GM12878 (cell line): ENCODE data around the gene LBHD1. TPM values are rescaled to one million over a fixed set of nuclear protein-coding genes. Genes with fewer than 3 reads are reported as not detected.

Experiments used
- ATAC-seq: fragments of 200-7000 bp; cut with Tn5 transposase; 3 replicates; pipeline ENCODE4 v1.9.1; 2020; ENCODE audit warnings: mild to moderate bottlenecking, moderate library complexity
- BruUV-seq: library from RNA; stranded (reverse); fragments of 400-500 nt; replicated peaks from 2 replicates; lab custom pipeline; 2021; lab: Mats Ljungman, UMichigan
- CTCF ChIA-PET: fragments of 300-600 bp; sonication (Branson Sonifier 250); formaldehyde crosslinking; extraction: SDS; loops from one replicate; lab custom pipeline; 2021; ENCODE audit warnings: inconsistent platforms; lab: Yijun Ruan, JAX
- POLR2A ChIA-PET: fragments of 350-600 bp; formaldehyde crosslinking; extraction: SDS; loops from one replicate; lab custom pipeline; 2021; ENCODE audit warnings: inconsistent platforms; lab: Charles Lee
- RAD21 ChIA-PET: fragments of 300-600 bp; sonication (Branson Sonifier 250); formaldehyde crosslinking; loops from one replicate; lab custom pipeline; 2023; ENCODE audit warnings: antibody characterized with exemption; ENCODE audit not compliant: unreplicated experiment; lab: Charles Lee
- SMC1A ChIA-PET: fragments of 300-600 bp; sonication (Branson Sonifier 250); formaldehyde crosslinking; loops from one replicate; lab custom pipeline; 2023; ENCODE audit not compliant: unreplicated experiment, uncharacterized antibody; lab: Charles Lee
- DNase-seq: peaks from one replicate; pipeline ENCODE4 v3.0.0-alpha.2; 2011; ENCODE audit warnings: low read depth, low spot score
- FAIRE-seq: peaks from 3 replicates; lab custom pipeline; 2011; peaks lifted over from hg19 to GRCh38; lab: Jason Lieb, UNC
- H2AFZ ChIP-seq: 2 replicates; pipeline ENCODE4 v1.6.0; 2011; ENCODE audit warnings: low read depth, low read length, control low read depth; ENCODE audit not compliant: control insufficient read depth
- H3K27ac ChIP-seq: 2 replicates; pipeline ENCODE4 v1.5.1; 2011; ENCODE audit warnings: control low read depth; ENCODE audit not compliant: control insufficient read depth, insufficient read depth
- H3K27me3 ChIP-seq, 2 experiments: replicated peaks in 1 of 2; 2 replicates each; pipeline versions ENCODE4 v1.6.0 to v1.6.1; 2011; ENCODE audit warnings: low read length in 1 of 2; ENCODE audit not compliant: control insufficient read depth in 2 of 2, insufficient read depth in 2 of 2
- H3K36me3 ChIP-seq, 2 experiments: 2 replicates each; pipeline ENCODE4 v1.5.1; 2011; ENCODE audit warnings: low read length in 1 of 2; ENCODE audit not compliant: control insufficient read depth in 2 of 2, insufficient read depth in 2 of 2
- H3K4me1 ChIP-seq: 2 replicates; pipeline ENCODE4 v1.6.1; 2011; ENCODE audit warnings: mild to moderate bottlenecking, low read length, moderate library complexity, mixed read lengths; ENCODE audit not compliant: control insufficient read depth, insufficient read depth
- H3K4me2 ChIP-seq: 2 replicates; pipeline ENCODE4 v1.6.0; 2011; ENCODE audit warnings: control low read depth; ENCODE audit not compliant: control insufficient read depth, insufficient read depth
- H3K4me3 ChIP-seq: fragments of 200-600 bp; sonication (generic); 2 replicates; pipeline ENCODE4 v1.5.1; 2016
- H3K79me2 ChIP-seq: 2 replicates; pipeline ENCODE4 v1.6.0; 2011; ENCODE audit warnings: low read length; ENCODE audit not compliant: control insufficient read depth, insufficient read depth
- H3K9ac ChIP-seq: 2 replicates; pipeline ENCODE4 v1.8.0; 2011; ENCODE audit warnings: low read length, control low read depth, mixed read lengths; ENCODE audit not compliant: control insufficient read depth, insufficient read depth
- H3K9me3 ChIP-seq: replicated peaks from 3 replicates; pipeline ENCODE4 v1.5.1; 2011; ENCODE audit warnings: mild to moderate bottlenecking, low read length; ENCODE audit not compliant: control insufficient read depth, insufficient read depth
- H4K20me1 ChIP-seq: 2 replicates; pipeline ENCODE4 v1.6.0; 2011; ENCODE audit not compliant: control insufficient read depth, insufficient read depth
- CBFB ChIP-seq: IDR thresholded peaks from 2 replicates; pipeline ENCODE4 v1.6.1; 2016; ENCODE audit warnings: antibody characterized with exemption, low read depth
- CBX3 ChIP-seq: fragments of 200-600 bp; sonication (generic); IDR thresholded peaks from 2 replicates; pipeline ENCODE4 v1.6.1; 2016; ENCODE audit warnings: low read depth, borderline replicate concordance
- MEF2B ChIP-seq: fragments of 450-650 bp; IDR thresholded peaks from 2 replicates; pipeline ENCODE4 v1.6.1; 2018; ENCODE audit warnings: mild to moderate bottlenecking, moderate library complexity; ENCODE audit not compliant: partially characterized antibody, poor library complexity, severe bottlenecking
- NBN ChIP-seq: fragments of 450-650 bp; IDR thresholded peaks from 2 replicates; pipeline ENCODE4 v1.6.1; 2016
- NFYB ChIP-seq: IDR thresholded peaks from 2 replicates; pipeline ENCODE4 v1.6.1; 2011; ENCODE audit warnings: low read depth, mild to moderate bottlenecking, low read length, improper control_type of control experiment, moderate library complexity; ENCODE audit not compliant: insufficient read depth
- SREBF1 ChIP-seq: IDR thresholded peaks from 2 replicates; pipeline ENCODE4 v1.6.1; 2012; ENCODE audit warnings: mild to moderate bottlenecking, low read length
- ZNF217 ChIP-seq: fragments of 450-650 bp; IDR thresholded peaks from 2 replicates; pipeline ENCODE4 v1.6.1; 2017; ENCODE audit warnings: antibody characterized with exemption, mild to moderate bottlenecking
- WGBS: methylation state at CpG from one replicate; pipeline ENCODE4 v1.1.6; 2016; ENCODE audit warnings: low lambda C conversion rate; ENCODE audit not compliant: insufficient replicate concordance, insufficient coverage; ENCODE audit errors: missing lambda C conversion rate; 5-methylcytosine and 5-hydroxymethylcytosine counted together
- in situ Hi-C: fragments of 300-500 bp; cut with MboI; formaldehyde crosslinking; loops from 9 replicates; pipeline ENCODE4 v1.14.3; 2018; ENCODE audit warnings: mixed read lengths
- intact Hi-C: fragments of 100-400 bp; cut with micrococcal nuclease; formaldehyde crosslinking; loops from one replicate; pipeline ENCODE4 v1.14.2; 2022; ENCODE audit not compliant: unreplicated experiment
- polyA plus RNA-seq, 11 experiments: library from polyadenylated mRNA; depleted of rRNA in 4 of 11; unstranded in 6 of 11; stranded (reverse) in 5 of 11; fragments of >200 nt; fragmentation: Nextera tagmentation in 4 of 11; fragmentation: Illumina TruSeq in 1 of 11; extraction: Ambion mirVana in 4 of 11; extraction: Trizol in 1 of 11; gene quantifications; 1 replicate in 1 of 11; 2 replicates in 10 of 11; pipeline versions ENCODE4 v1.2.1 to v1.2.3, GENCODE V29; 2011 to 2016; ENCODE audit warnings: inconsistent platforms in 2 of 11, missing spikeins in 2 of 11, low read depth in 1 of 11
- total RNA-seq, 4 experiments: library from RNA; depleted of rRNA in 3 of 4; stranded (reverse); fragments of >200 nt in 3 of 4; fragmentation: Illumina TruSeq in 1 of 4; extraction: Trizol in 1 of 4; gene quantifications; 2 replicates each; pipeline versions ENCODE4 v1.2.1 to v1.2.3, GENCODE V29; 2013 to 2021

The LBHD1 gene
- total and polyA plus RNA-seq, 10 of the 15 experiments (the other 5 are each of a cell fraction or from before 2014, with no cell fraction given), result 0.79 to 12.0 (median 7.6) TPM

DNA sequence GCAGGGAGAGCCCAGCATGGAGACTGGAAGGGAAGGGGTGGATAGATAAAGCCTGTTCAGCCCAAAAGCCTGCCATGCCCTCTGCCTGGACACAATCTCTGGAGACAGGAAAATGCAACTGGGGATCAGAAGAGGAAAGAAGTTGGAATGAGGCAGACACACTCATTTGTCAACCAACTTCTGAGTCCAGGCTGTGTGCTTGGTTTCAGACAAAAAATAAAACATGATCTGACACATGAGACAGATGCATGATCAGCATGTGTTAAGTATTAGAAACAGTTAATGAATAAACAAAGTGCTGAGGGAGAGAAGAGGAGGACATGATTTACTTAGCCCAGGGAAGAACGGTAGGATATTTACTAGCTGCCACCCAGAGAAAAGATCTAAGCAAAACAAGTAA, 16.4 kb upstream of the LBHD1 start:
- no peak overlapping the region for H3K4me3 ChIP-seq
- H3K27ac ChIP-seq, result no peak overlapping the region
- 93% methylated on average over 1 of the region's 1 CpG for WGBS
- H2AFZ ChIP-seq, result no peak overlapping the region
- no peaks in the 10 kb centered on the region for H4K20me1 ChIP-seq
- ATAC-seq (no peak), FAIRE-seq (no peak), DNase-seq (no peak)
- no peaks in the 10 kb centered on the region for H3K27me3 ChIP-seq
- TF ChIP-seq NFYB (no peak), MEF2B (no peak), SREBF1 (no peak), NBN (no peak), CBFB (no peak)
- no peaks in the 10 kb centered on the region for H3K9me3 ChIP-seq
- H3K36me3 ChIP-seq, result peaks cover 9% of the 10 kb centered on the region in 2 experiments; a peak in 3 of 4 replicates
- no TSS peak for BruUV-seq
- no peaks in the 10 kb centered on the region for H3K79me2 ChIP-seq
- CTCF ChIA-PET, result interaction anchor here (1.0 to 1.7 kb wide), 3 partner anchors 23 to 293 kb away, joined by 3 to 7 read pairs (median 3); partner anchors contain the start of genes C11orf98 and CSKMT
- in situ Hi-C loops, result no loop called here
- SMC1A ChIA-PET, result no interaction called here
- RAD21 ChIA-PET, result interaction anchor here (0.7 to 1.0 kb wide), 2 partner anchors 9 to 264 kb away, joined by 3 to 4 read pairs; no protein-coding TSS in a partner anchor
- POLR2A ChIA-PET, result no interaction called here
- H3K9ac ChIP-seq, result no peak overlapping the region
- intact Hi-C loops, result loop anchor here (10.0 kb wide), 1 partner anchor 224 kb away; no protein-coding TSS in a partner anchor
- no peak overlapping the region for H3K4me2 ChIP-seq
- H3K4me1 ChIP-seq, result no peaks in the 10 kb centered on the region

DNA sequence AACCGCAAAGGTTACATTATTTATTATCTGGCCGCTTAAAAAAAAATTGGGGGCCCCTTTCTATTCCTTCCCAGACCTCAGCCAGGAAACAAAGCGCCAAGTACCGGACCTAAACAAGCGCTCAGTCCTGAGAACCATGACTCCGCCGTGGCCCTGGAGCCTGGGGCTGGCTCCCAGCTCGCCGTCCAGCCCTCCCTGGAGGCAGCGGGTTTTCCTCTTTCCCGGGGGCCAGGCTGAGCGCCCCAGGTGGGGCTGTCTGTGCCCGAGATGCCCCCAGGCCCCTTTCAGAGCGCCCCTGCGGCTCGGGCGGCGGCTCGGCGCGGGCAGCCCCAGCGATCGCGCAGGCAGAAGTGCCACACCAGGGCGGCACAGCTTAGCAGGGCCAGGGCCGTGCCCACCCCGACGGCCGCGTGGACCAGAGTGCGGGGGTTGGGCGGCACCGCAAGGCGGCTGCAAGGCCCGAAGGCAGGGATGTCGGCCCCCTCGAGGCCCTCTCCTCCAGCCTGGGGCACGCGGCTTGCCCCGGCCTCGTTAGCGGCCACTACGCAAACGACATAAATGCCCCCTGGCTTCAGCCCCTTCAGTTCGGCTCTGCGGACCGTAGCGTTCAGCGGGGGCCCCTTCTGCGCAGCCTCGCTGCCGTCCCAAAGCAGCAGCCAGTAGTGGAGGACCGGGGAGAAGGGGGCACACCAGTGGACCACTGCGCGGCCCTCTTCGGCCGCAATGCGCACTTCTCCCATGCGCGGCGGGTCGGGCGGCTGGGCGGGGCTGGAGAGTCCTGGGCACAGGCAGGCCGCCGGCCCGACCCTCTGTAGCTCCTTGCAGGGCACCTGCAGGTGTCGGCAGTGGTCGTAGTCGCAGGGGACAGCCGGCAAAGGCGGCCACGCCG, 15.7 kb upstream of the LBHD1 start:
- H3K27me3 ChIP-seq, result no peaks in the 10 kb centered on the region
- SMC1A ChIA-PET, result no interaction called here
- CTCF ChIA-PET, result interaction anchor here (0.7 kb wide), 1 partner anchor 10 kb away, joined by 6 read pairs; no protein-coding TSS in a partner anchor
- RAD21 ChIA-PET, result no interaction called here
- WGBS, result 86% methylated on average over 73 of the region's 74 CpGs
- POLR2A ChIA-PET, result interaction anchor here (0.6 kb wide), 1 partner anchor 187 kb away, joined by 3 read pairs; no protein-coding TSS in a partner anchor
- H3K79me2 ChIP-seq, result no peaks in the 10 kb centered on the region
- peaks cover 8 to 9% of the 10 kb centered on the region in 2 experiments; a peak in 3 of 4 replicates for H3K36me3 ChIP-seq
- no peak overlapping the region for H3K4me2 ChIP-seq
- no peak for TF ChIP-seq ZNF217
- no peak for TF ChIP-seq CBX3
- TF ChIP-seq, all 136 proteins: peak for 0
- Histone ChIP-seq H3K27ac (no peak overlapping the region), H3K9me3 (no peaks in the 10 kb centered on the region), H3K4me3 (no peak overlapping the region), H3K9ac (no peak overlapping the region), H3K4me1 (no peaks in the 10 kb centered on the region), H2AFZ (no peak overlapping the region; the same call in 1 of the 2 replicates), H4K20me1 (no peaks in the 10 kb centered on the region)
- intact Hi-C loops (loop anchor here (10.0 kb wide), 1 partner anchor 223 kb away; no protein-coding TSS in a partner anchor), in situ Hi-C loops (no loop called here)
- ATAC-seq, result no peak; the same call in 2 of the 3 replicates
- BruUV-seq, result no TSS peak
- no peak for FAIRE-seq
- DNase-seq, result no peak
